Skeletal muscle tissue (tissue), 4 donors: ENCODE measurements around the gene HMGCL. TPM values are rescaled to one million over a fixed set of nuclear protein-coding genes. Genes with fewer than 3 reads are reported as not detected.
A peak's percentile ranks its signal among the peaks of the same experiment; 100 is the strongest.

ENCODE experiments used
- H3K27ac ChIP-seq: one replicate; pipeline ENCODE4 v1.7.0; 2013; ENCODE audit warnings: mild to moderate bottlenecking, low read depth, low read length, inconsistent platforms
- H3K27me3 ChIP-seq, 3 donors: one replicate each; pipeline ENCODE4 v1.7.0; 2013; ENCODE audit warnings: low read length in 3 of 3; ENCODE audit not compliant: control insufficient read depth in 3 of 3, insufficient read depth in 3 of 3
- H3K36me3 ChIP-seq, 3 donors: one replicate each; pipeline ENCODE4 v1.7.0; 2013; ENCODE audit warnings: low read length in 3 of 3; ENCODE audit not compliant: control insufficient read depth in 3 of 3, insufficient read depth in 3 of 3
- H3K4me1 ChIP-seq, 3 donors: one replicate each; pipeline ENCODE4 v1.7.0; 2013; ENCODE audit warnings: low read length in 3 of 3, mild to moderate bottlenecking in 3 of 3; ENCODE audit not compliant: control insufficient read depth in 3 of 3, insufficient read depth in 3 of 3
- H3K4me3 ChIP-seq, 3 donors: one replicate each; pipeline ENCODE4 v1.7.0; 2013; ENCODE audit warnings: low read length in 3 of 3
- H3K9ac ChIP-seq, 3 donors: one replicate each; pipeline ENCODE4 v1.7.0; 2013; ENCODE audit warnings: low read length in 3 of 3, mild to moderate bottlenecking in 3 of 3, moderate library complexity in 2 of 3, low read depth in 1 of 3
- H3K9me3 ChIP-seq, 3 donors: one replicate each; pipeline ENCODE4 v1.7.0; 2013; ENCODE audit warnings: low read length in 3 of 3; ENCODE audit not compliant: control insufficient read depth in 3 of 3
- total RNA-seq: library from RNA; depleted of rRNA; stranded (reverse); fragments of >200 nt; gene quantifications from one replicate; pipeline ENCODE4 v1.2.3, GENCODE V29; 2014
- donor health status: Osteomylitis.

Gene HMGCL
- 31.3 TPM for total RNA-seq

- H3K36me3 ChIP-seq: peaks cover 1 to 4% (median 2%) of the 10 kb centered on the region in 3 donors
- no peaks in the 10 kb centered on the region for H3K9me3 ChIP-seq
- H3K27ac ChIP-seq: peak within 1 kb of the TSS; percentile 98
- H3K27me3 ChIP-seq: no peaks in the 10 kb centered on the region
- peaks cover 9 to 17% (median 11%) of the 10 kb centered on the region in 3 donors for H3K4me1 ChIP-seq
- peak within 1 kb of the TSS; percentile 97 to 100 (median 100) for H3K9ac ChIP-seq
- peak within 1 kb of the TSS; percentile 81 to 96 (median 90) for H3K4me3 ChIP-seq
These were observed at the start of gene HMGCL for GRCh38 chr1:23825076-23825761. Gene HMGCL (minus strand): TSS chr1:23825429. CDS start chr1:23825415, 14 bp downstream.

- no peak overlapping the region for H3K27ac ChIP-seq
- no peaks in the 10 kb centered on the region for H3K36me3 ChIP-seq
- no peaks in the 10 kb centered on the region for H3K9me3 ChIP-seq
- no peak overlapping the region for H3K4me3 ChIP-seq
- H3K4me1 ChIP-seq: peaks cover 11 to 13% (median 12%) of the 10 kb centered on the region in 3 donors
- H3K9ac ChIP-seq: no peak overlapping the region
- H3K27me3 ChIP-seq: peaks cover 0 to 9% (median 0%) of the 10 kb centered on the region in 3 donors
These were observed 47.2 kb upstream of the HMGCL start for GRCh38 chr1:23872421-23872820.

- H3K27ac ChIP-seq: peak overlapping the region; percentile 74
These were observed 43.8 kb upstream of the HMGCL start for GRCh38 chr1:23869051-23869450.

GRCh38 chr1:23868557-23869016, 43.4 kb upstream of the HMGCL start:
- Histone ChIP-seq H3K9ac (peak overlapping the region; percentile 87 to 97 (median 95)), H3K27me3 (no peaks in the 10 kb centered on the region), H3K27ac (peak overlapping the region; percentile 74), H3K4me1 (peaks cover 20 to 36% (median 31%) of the 10 kb centered on the region in 3 donors), H3K9me3 (no peaks in the 10 kb centered on the region), H3K4me3 (peak overlapping the region; percentile 88 to 91 (median 91)), H3K36me3 (peaks cover 3 to 7% (median 7%) of the 10 kb centered on the region in 3 donors)

More at GRCh38 chr1:23869051-23869450, 43.8 kb upstream of the HMGCL start:
- Histone ChIP-seq H3K27me3 (no peaks in the 10 kb centered on the region), H3K9me3 (no peaks in the 10 kb centered on the region), H3K4me3 (peak overlapping the region; percentile 88 to 91 (median 91)), H3K9ac (peak overlapping the region; percentile 87 to 97 (median 95)), H3K36me3 (peaks cover 2 to 7% (median 6%) of the 10 kb centered on the region in 3 donors), H3K4me1 (peaks cover 20 to 36% (median 31%) of the 10 kb centered on the region in 3 donors)

- H3K9ac ChIP-seq: peak within 1 kb of the TSS; percentile 90 to 97 (median 95)
- no peaks in the 10 kb centered on the region for H3K27me3 ChIP-seq
- peaks cover 20 to 36% (median 31%) of the 10 kb centered on the region in 3 donors for H3K4me1 ChIP-seq
- H3K9me3 ChIP-seq: no peaks in the 10 kb centered on the region
- H3K36me3 ChIP-seq: peaks cover 6 to 12% (median 7%) of the 10 kb centered on the region in 3 donors
- peak within 1 kb of the TSS; percentile 74 for H3K27ac ChIP-seq
- peak within 1 kb of the TSS; percentile 88 to 91 (median 91) for H3K4me3 ChIP-seq
These were observed 42.8 kb upstream of the HMGCL start, which contains the start of gene FUCA1 for GRCh38 chr1:23867895-23868556. Gene FUCA1 (minus strand): TSS chr1:23868290. CDS start chr1:23868286, 4 bp downstream.

- peaks cover 8 to 17% (median 12%) of the 10 kb centered on the region in 3 donors for H3K36me3 ChIP-seq
- no peaks in the 10 kb centered on the region for H3K27me3 ChIP-seq
- H3K9ac ChIP-seq: peak overlapping the region; percentile 90 to 97 (median 95)
- H3K4me1 ChIP-seq: peaks cover 20 to 36% (median 31%) of the 10 kb centered on the region in 3 donors
- H3K4me3 ChIP-seq: peak overlapping the region; percentile 88 to 91 (median 91)
- peak overlapping the region; percentile 74 for H3K27ac ChIP-seq
- no peaks in the 10 kb centered on the region for H3K9me3 ChIP-seq
These were observed 42.3 kb upstream of the HMGCL start for GRCh38 chr1:23867542-23867894.

GRCh38 chr1:23865543-23865930, 40.3 kb upstream of the HMGCL start:
- Histone ChIP-seq H3K9me3 (no peaks in the 10 kb centered on the region), H3K9ac (peak overlapping the region in 1 of 3 donors; percentile 1), H3K36me3 (peaks cover 13 to 30% (median 26%) of the 10 kb centered on the region in 3 donors), H3K27me3 (no peaks in the 10 kb centered on the region), H3K27ac (no peak overlapping the region), H3K4me3 (no peak overlapping the region), H3K4me1 (peaks cover 20 to 36% (median 31%) of the 10 kb centered on the region in 3 donors)

GRCh38 chr1:23864801-23865542, 39.7 kb upstream of the HMGCL start:
- H3K9me3 ChIP-seq: no peaks in the 10 kb centered on the region
- H3K9ac ChIP-seq: no peak overlapping the region
- no peak overlapping the region for H3K27ac ChIP-seq
- peaks cover 20 to 36% (median 31%) of the 10 kb centered on the region in 3 donors for H3K4me1 ChIP-seq
- no peak overlapping the region for H3K4me3 ChIP-seq
- no peaks in the 10 kb centered on the region for H3K27me3 ChIP-seq
- H3K36me3 ChIP-seq: peaks cover 13 to 32% (median 29%) of the 10 kb centered on the region in 3 donors

- Histone ChIP-seq H3K9ac (no peak overlapping the region), H3K27me3 (no peaks in the 10 kb centered on the region), H3K4me3 (no peak overlapping the region), H3K4me1 (peaks cover 10 to 25% (median 22%) of the 10 kb centered on the region in 3 donors), H3K9me3 (no peaks in the 10 kb centered on the region), H3K36me3 (peaks cover 18 to 46% (median 41%) of the 10 kb centered on the region in 3 donors), H3K27ac (no peak overlapping the region)
These were observed 37.4 kb upstream of the HMGCL start for GRCh38 chr1:23862640-23863039.
